Keratinocyte (primary cell): Measurements from ENCODE around the gene CD109. TPM values are rescaled to one million over a fixed set of nuclear protein-coding genes. Genes with fewer than 3 reads are reported as not detected.

Experiments
- DNase-seq: peaks from one replicate; pipeline ENCODE4 v3.0.0-alpha.2; 2011; ENCODE audit warnings: low read depth, missing footprints, low spot score
- FAIRE-seq: peaks from 2 replicates; lab custom pipeline; 2011; peaks lifted over from hg19 to GRCh38; lab: Jason Lieb, UNC
- H2AFZ ChIP-seq: 2 replicates; pipeline ENCODE4 v1.6.0; 2012; ENCODE audit warnings: low read length, control low read depth, inconsistent platforms; ENCODE audit not compliant: control insufficient read depth
- H3K27ac ChIP-seq: 2 replicates; pipeline ENCODE4 v1.5.1; 2011; ENCODE audit warnings: low read length; ENCODE audit not compliant: control insufficient read depth, insufficient read depth
- H3K27me3 ChIP-seq: 3 replicates; pipeline ENCODE4 v1.6.0; 2011; ENCODE audit warnings: low read length; ENCODE audit not compliant: control insufficient read depth, insufficient read depth; ENCODE audit errors: extremely low read depth
- H3K36me3 ChIP-seq, 2 experiments: 2 replicates in 1 of 2; 3 replicates in 1 of 2; pipeline ENCODE4 v1.5.1; 2011; ENCODE audit warnings: low read length in 2 of 2, mild to moderate bottlenecking in 1 of 2; ENCODE audit not compliant: control insufficient read depth in 2 of 2, insufficient read depth in 2 of 2; ENCODE audit errors: extremely low read depth in 1 of 2
- H3K4me1 ChIP-seq: 3 replicates; pipeline ENCODE4 v1.5.1; 2011; ENCODE audit warnings: low read length; ENCODE audit not compliant: control insufficient read depth, insufficient read depth; ENCODE audit errors: extremely low read depth
- H3K4me2 ChIP-seq: 3 replicates; pipeline ENCODE4 v1.6.0; 2011; ENCODE audit warnings: low read depth, low read length; ENCODE audit not compliant: control insufficient read depth, insufficient read depth; ENCODE audit errors: extremely low read depth
- H3K4me3 ChIP-seq, 3 experiments: fragments of 200-600 bp in 1 of 3; sonication (generic) in 1 of 3; 2 replicates in 2 of 3; 3 replicates in 1 of 3; pipeline ENCODE4 v1.5.1; 2011 to 2016; ENCODE audit warnings: low read length in 3 of 3, mild to moderate bottlenecking in 3 of 3, control low read depth in 2 of 3, inconsistent platforms in 1 of 3, low read depth in 1 of 3, mixed read lengths in 1 of 3, mixed run types in 1 of 3, moderate library complexity in 1 of 3; ENCODE audit not compliant: control insufficient read depth in 2 of 3, insufficient read depth in 2 of 3; ENCODE audit errors: extremely low read depth in 1 of 3
- H3K79me2 ChIP-seq: 2 replicates; pipeline ENCODE4 v1.6.0; 2012; ENCODE audit warnings: low read length; ENCODE audit not compliant: control insufficient read depth, insufficient read depth
- H3K9ac ChIP-seq: 3 replicates; pipeline ENCODE4 v1.6.0; 2011; ENCODE audit warnings: low read length; ENCODE audit not compliant: control insufficient read depth, insufficient read depth; ENCODE audit errors: extremely low read depth
- H3K9me1 ChIP-seq: 3 replicates; pipeline ENCODE4 v1.6.0; 2011; ENCODE audit warnings: low read length; ENCODE audit not compliant: control insufficient read depth, insufficient read depth; ENCODE audit errors: extremely low read depth
- H3K9me3 ChIP-seq: 2 replicates; pipeline ENCODE4 v1.5.1; 2012; ENCODE audit warnings: low read depth, low read length; ENCODE audit not compliant: control insufficient read depth
- H4K20me1 ChIP-seq: 3 replicates; pipeline ENCODE4 v1.6.0; 2011; ENCODE audit warnings: low read length; ENCODE audit not compliant: control insufficient read depth, insufficient read depth; ENCODE audit errors: extremely low read depth
- CTCF ChIP-seq, 3 experiments: IDR thresholded peaks in 1 of 3; conservative IDR thresholded peaks in 1 of 3; optimal IDR thresholded peaks in 1 of 3; 2 replicates in 2 of 3; 3 replicates in 1 of 3; pipeline versions ENCODE3 to v1.5.1; 2011; ENCODE audit warnings: low read length in 3 of 3, mild to moderate bottlenecking in 3 of 3, moderate library complexity in 2 of 3, control low read depth in 1 of 3, inconsistent platforms in 1 of 3; ENCODE audit not compliant: insufficient read depth in 2 of 3; ENCODE audit errors: extremely low read depth in 1 of 3
- EZH2 ChIP-seq: IDR thresholded peaks from one replicate; pipeline ENCODE4 v1.6.1; 2012; ENCODE audit warnings: inconsistent platforms, mild to moderate bottlenecking, low read length, moderate library complexity
- dilution Hi-C: fragments of 300-500 bp; cut with MboI; formaldehyde crosslinking; loops from one replicate; pipeline ENCODE4 v1.7.0; 2020; ENCODE audit warnings: low sequenced_read_pairs; ENCODE audit not compliant: extremely low pct_ligation_motif_present
- polyA minus RNA-seq, 3 experiments: library from RNA; depleted of rRNA, polyadenylated mRNA; stranded (reverse); fragments of >200 nt; gene quantifications; 1 replicate in 1 of 3; 2 replicates in 1 of 3; 3 replicates in 1 of 3; pipeline ENCODE4 v1.2.3, GENCODE V29; 2011
- polyA plus RNA-seq, 5 experiments: library from polyadenylated mRNA; depleted of rRNA in 3 of 5; stranded (reverse) in 3 of 5; stranded (forward) in 1 of 5; unstranded in 1 of 5; fragments of >200 nt; gene quantifications; 1 replicate in 1 of 5; 2 replicates in 3 of 5; 3 replicates in 1 of 5; pipeline versions ENCODE4 v1.2.1 to v1.2.3, GENCODE V29; 2011 to 2012; ENCODE audit warnings: missing spikeins in 2 of 5, low read depth in 1 of 5, low replicate concordance in 1 of 5

CD109 gene
- polyA plus RNA-seq (43.8 to 66.1 TPM (median 58.2 TPM) in 3 replicates), polyA minus RNA-seq (13.0 to 76.8 TPM (median 73.8 TPM) in 3 replicates)
- 14.2 TPM for polyA plus RNA-seq (2011; ENCODE audit: low read depth)
- 9.5 and 18.3 TPM in 2 replicates for polyA plus RNA-seq (2011; cell fraction: cytosol; rRNA removed)
- polyA plus RNA-seq (2011; cell fraction: nucleus; rRNA removed), result 75.2 and 95.5 TPM in 2 replicates
- 20.4 and 34.9 TPM in 2 replicates for polyA plus RNA-seq (2012; ENCODE audit: low replicate concordance)
- 29.4 TPM for polyA minus RNA-seq (2011; cell fraction: cytosol; rRNA and poly(A)+ RNA removed)
- polyA minus RNA-seq (2011; cell fraction: nucleus; rRNA and poly(A)+ RNA removed), result 151 and 289 TPM in 2 replicates

GRCh38 chr6:73695619-73696421 lies at the start of gene CD109:
TSS of gene CD109 (plus strand) at chr6:73696203. CDS start at chr6:73696216, 13 bp downstream.
- TF ChIP-seq EZH2 (no peak), CTCF (optimal IDR thresholded peaks at IDR 0.05 in 1 of 3, IDR thresholded peaks at IDR 0.05 in 1 of 3, conservative IDR thresholded peaks at IDR 0.05 in 1 of 3; ENCODE audit: extremely low read depth in 1 of 3, insufficient read depth in 2 of 3, low read length in 3 of 3) (no peak)
- no peaks in the 10 kb centered on the region for H3K9me1 ChIP-seq
- dilution Hi-C loops, result no loop called here
- no peaks in the 10 kb centered on the region for H3K36me3 ChIP-seq
- no peaks in the 10 kb centered on the region for H3K9me3 ChIP-seq
- peak within 1 kb of the TSS; percentile 73 to 89 (median 84) for H3K4me3 ChIP-seq
- peak; percentile 63 for FAIRE-seq
- peak within 1 kb of the TSS; percentile 98 for H3K4me2 ChIP-seq
- H2AFZ ChIP-seq, result peak within 1 kb of the TSS; percentile 81
- H3K9ac ChIP-seq, result peak within 1 kb of the TSS; percentile 93
- peak within 1 kb of the TSS; percentile 97 for H3K27ac ChIP-seq
- H3K79me2 ChIP-seq, result peaks cover 15% of the 10 kb centered on the region
- no peaks in the 10 kb centered on the region for H3K27me3 ChIP-seq
- H3K4me1 ChIP-seq, result peaks cover 36% of the 10 kb centered on the region
- no peaks in the 10 kb centered on the region for H4K20me1 ChIP-seq
- no peak for DNase-seq

GRCh38 chr6:73648166-73648565 lies 47.8 kb upstream of the CD109 start:
- H3K9me1 ChIP-seq, result no peaks in the 10 kb centered on the region
- H4K20me1 ChIP-seq, result no peaks in the 10 kb centered on the region
- H3K79me2 ChIP-seq, result no peaks in the 10 kb centered on the region
- no peak overlapping the region for H3K27ac ChIP-seq
- no peaks in the 10 kb centered on the region for H3K27me3 ChIP-seq
- H3K36me3 ChIP-seq, result no peaks in the 10 kb centered on the region
- peaks cover 4% of the 10 kb centered on the region for H3K4me1 ChIP-seq
- TF ChIP-seq EZH2 (no peak), CTCF (optimal IDR thresholded peaks at IDR 0.05 in 1 of 3, IDR thresholded peaks at IDR 0.05 in 1 of 3, conservative IDR thresholded peaks at IDR 0.05 in 1 of 3; ENCODE audit: extremely low read depth in 1 of 3, insufficient read depth in 2 of 3, low read length in 3 of 3) (no peak)
- H3K9me3 ChIP-seq, result no peaks in the 10 kb centered on the region
- DNase-seq, result no peak
- H2AFZ ChIP-seq, result no peak overlapping the region
- dilution Hi-C loops, result no loop called here
- H3K4me2 ChIP-seq, result no peak overlapping the region
- no peak overlapping the region for H3K4me3 ChIP-seq
- FAIRE-seq, result no peak
- no peak overlapping the region for H3K9ac ChIP-seq
